NB4 (cell line): ENCODE data around the gene RACK1.
"Not testable (repeated sequence)": the region's sequence is repeated elsewhere in the genome, so short reads cannot be mapped to it uniquely, and the experiment has no call there.

Experiments used
- MAX ChIP-seq: IDR thresholded peaks from 2 replicates; pipeline ENCODE4 v1.6.1; 2011; ENCODE audit warnings: low read depth, low read length
- TF ChIP-seq, protein P1 (sequence below): IDR thresholded peaks from one replicate; pipeline ENCODE4 v1.5.1; 2012; ENCODE audit warnings: low read depth, low read length

GRCh38 chr5:181282415-181282814, 38.7 kb upstream of the RACK1 start:
- not testable (repeated sequence) for TF ChIP-seq MAX
- TF ChIP-seq, protein P1, sequence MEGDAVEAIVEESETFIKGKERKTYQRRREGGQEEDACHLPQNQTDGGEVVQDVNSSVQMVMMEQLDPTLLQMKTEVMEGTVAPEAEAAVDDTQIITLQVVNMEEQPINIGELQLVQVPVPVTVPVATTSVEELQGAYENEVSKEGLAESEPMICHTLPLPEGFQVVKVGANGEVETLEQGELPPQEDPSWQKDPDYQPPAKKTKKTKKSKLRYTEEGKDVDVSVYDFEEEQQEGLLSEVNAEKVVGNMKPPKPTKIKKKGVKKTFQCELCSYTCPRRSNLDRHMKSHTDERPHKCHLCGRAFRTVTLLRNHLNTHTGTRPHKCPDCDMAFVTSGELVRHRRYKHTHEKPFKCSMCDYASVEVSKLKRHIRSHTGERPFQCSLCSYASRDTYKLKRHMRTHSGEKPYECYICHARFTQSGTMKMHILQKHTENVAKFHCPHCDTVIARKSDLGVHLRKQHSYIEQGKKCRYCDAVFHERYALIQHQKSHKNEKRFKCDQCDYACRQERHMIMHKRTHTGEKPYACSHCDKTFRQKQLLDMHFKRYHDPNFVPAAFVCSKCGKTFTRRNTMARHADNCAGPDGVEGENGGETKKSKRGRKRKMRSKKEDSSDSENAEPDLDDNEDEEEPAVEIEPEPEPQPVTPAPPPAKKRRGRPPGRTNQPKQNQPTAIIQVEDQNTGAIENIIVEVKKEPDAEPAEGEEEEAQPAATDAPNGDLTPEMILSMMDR: not testable (repeated sequence)
